ENCODE results near the gene CLN3. TPM values are rescaled to one million over a fixed set of nuclear protein-coding genes. Genes with fewer than 3 reads are reported as not detected.

The CLN3 gene
- total and polyA plus RNA-seq, 2 of the 13 experiments (the other 11 are each of a cell fraction or from before 2014, with no cell fraction given) = 23.4 to 46.8 TPM

DNA sequence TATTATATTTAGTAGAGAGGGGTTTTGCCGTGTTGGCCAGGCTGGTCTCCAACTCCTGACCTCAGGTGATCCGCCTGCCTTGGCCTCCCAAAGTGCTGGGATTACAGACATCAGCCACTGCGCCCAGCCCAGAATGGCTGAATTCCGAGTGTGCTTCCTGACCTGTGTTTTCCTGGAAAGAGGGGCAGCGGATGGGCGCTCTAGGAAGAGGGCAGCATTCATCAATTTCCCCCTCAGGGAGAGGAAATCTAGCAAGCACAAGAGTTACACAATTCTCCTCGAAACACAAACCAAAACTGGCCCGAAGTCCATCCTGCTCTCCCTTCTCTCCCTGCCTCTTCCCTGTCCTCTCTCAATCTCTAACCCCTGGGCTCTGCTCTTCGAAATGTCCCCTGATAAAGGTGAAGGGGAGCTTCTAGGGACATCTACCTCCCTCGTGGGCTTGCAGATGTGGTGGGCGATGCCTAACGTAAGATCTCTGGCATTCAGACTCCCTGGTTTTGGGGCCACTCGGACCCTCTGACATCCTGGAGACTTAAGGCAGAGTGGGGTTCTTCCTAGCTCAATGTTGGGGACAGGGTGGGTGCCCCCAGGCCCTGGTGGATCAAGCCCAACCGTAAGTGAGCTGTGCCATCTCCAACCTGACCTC lies 13.7 kb upstream of the CLN3 start (continued):
- TF ChIP-seq, protein P1, sequence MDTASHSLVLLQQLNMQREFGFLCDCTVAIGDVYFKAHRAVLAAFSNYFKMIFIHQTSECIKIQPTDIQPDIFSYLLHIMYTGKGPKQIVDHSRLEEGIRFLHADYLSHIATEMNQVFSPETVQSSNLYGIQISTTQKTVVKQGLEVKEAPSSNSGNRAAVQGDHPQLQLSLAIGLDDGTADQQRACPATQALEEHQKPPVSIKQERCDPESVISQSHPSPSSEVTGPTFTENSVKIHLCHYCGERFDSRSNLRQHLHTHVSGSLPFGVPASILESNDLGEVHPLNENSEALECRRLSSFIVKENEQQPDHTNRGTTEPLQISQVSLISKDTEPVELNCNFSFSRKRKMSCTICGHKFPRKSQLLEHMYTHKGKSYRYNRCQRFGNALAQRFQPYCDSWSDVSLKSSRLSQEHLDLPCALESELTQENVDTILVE (CRISPR knock-in tag; IDR thresholded peaks at IDR 0.05) = peak; percentile 61; the same call in 1 of the 2 replicates
- TF ChIP-seq, protein P2, sequence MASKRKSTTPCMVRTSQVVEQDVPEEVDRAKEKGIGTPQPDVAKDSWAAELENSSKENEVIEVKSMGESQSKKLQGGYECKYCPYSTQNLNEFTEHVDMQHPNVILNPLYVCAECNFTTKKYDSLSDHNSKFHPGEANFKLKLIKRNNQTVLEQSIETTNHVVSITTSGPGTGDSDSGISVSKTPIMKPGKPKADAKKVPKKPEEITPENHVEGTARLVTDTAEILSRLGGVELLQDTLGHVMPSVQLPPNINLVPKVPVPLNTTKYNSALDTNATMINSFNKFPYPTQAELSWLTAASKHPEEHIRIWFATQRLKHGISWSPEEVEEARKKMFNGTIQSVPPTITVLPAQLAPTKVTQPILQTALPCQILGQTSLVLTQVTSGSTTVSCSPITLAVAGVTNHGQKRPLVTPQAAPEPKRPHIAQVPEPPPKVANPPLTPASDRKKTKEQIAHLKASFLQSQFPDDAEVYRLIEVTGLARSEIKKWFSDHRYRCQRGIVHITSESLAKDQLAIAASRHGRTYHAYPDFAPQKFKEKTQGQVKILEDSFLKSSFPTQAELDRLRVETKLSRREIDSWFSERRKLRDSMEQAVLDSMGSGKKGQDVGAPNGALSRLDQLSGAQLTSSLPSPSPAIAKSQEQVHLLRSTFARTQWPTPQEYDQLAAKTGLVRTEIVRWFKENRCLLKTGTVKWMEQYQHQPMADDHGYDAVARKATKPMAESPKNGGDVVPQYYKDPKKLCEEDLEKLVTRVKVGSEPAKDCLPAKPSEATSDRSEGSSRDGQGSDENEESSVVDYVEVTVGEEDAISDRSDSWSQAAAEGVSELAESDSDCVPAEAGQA (IDR thresholded peaks at IDR 0.05; ENCODE audit: low read depth) = no peak
- TF ChIP-seq, protein P2 (CRISPR knock-in tag; IDR thresholded peaks at IDR 0.05; ENCODE audit: borderline replicate concordance) = 0 out of 2 replicates have a peak, but pooled peaks have one; percentile 27
- TF ChIP-seq, protein P3, sequence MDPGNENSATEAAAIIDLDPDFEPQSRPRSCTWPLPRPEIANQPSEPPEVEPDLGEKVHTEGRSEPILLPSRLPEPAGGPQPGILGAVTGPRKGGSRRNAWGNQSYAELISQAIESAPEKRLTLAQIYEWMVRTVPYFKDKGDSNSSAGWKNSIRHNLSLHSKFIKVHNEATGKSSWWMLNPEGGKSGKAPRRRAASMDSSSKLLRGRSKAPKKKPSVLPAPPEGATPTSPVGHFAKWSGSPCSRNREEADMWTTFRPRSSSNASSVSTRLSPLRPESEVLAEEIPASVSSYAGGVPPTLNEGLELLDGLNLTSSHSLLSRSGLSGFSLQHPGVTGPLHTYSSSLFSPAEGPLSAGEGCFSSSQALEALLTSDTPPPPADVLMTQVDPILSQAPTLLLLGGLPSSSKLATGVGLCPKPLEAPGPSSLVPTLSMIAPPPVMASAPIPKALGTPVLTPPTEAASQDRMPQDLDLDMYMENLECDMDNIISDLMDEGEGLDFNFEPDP (CRISPR knock-in tag; conservative IDR thresholded peaks at IDR 0.05) = no peak
- TF ChIP-seq MAZ (IDR thresholded peaks at IDR 0.05; ENCODE audit: borderline replicate concordance, low read depth, low read length) (no peak), MAZ (CRISPR knock-in tag; IDR thresholded peaks at IDR 0.05; ENCODE audit: low read depth) (no peak), TOPORS (CRISPR knock-in tag; IDR thresholded peaks at IDR 0.05) (no peak), TCF7 (IDR thresholded peaks at IDR 0.05; ENCODE audit: low read depth) (no peak), ZNF562 (CRISPR knock-in tag; IDR thresholded peaks at IDR 0.05; ENCODE audit: borderline replicate concordance) (no peak), RFX1 (IDR thresholded peaks at IDR 0.05) (no peak), ZNF136 (CRISPR knock-in tag; IDR thresholded peaks at IDR 0.05; ENCODE audit: low read depth) (no peak), ZNF331 (CRISPR knock-in tag; IDR thresholded peaks at IDR 0.05) (peak; percentile 66; the same call in 1 of the 2 replicates), RFX5 (IDR thresholded peaks at IDR 0.05; ENCODE audit: low read depth, low read length) (no peak), NFE2 (CRISPR knock-in tag; IDR thresholded peaks at IDR 0.05) (no peak), ZNF644 (CRISPR knock-in tag; IDR thresholded peaks at IDR 0.05; ENCODE audit: low read depth) (no peak), ZNF839 (CRISPR knock-in tag; IDR thresholded peaks at IDR 0.05; ENCODE audit: borderline replicate concordance) (no peak), RBFOX2 (IDR thresholded peaks at IDR 0.05; ENCODE audit: low read depth, low read length) (no peak), ETV5 (CRISPR knock-in tag; IDR thresholded peaks at IDR 0.05; ENCODE audit: borderline replicate concordance) (peak; percentile 89), ZNF3 (CRISPR knock-in tag; IDR thresholded peaks at IDR 0.05) (no peak), HOXA3 (CRISPR knock-in tag; IDR thresholded peaks at IDR 0.05) (peak; percentile 80), WIZ (CRISPR knock-in tag; IDR thresholded peaks at IDR 0.05) (peak; percentile 49; the same call in 1 of the 2 replicates), RFXAP (CRISPR knock-in tag; IDR thresholded peaks at IDR 0.05; ENCODE audit: borderline replicate concordance) (peak; percentile 92)
- TF ChIP-seq, protein P4, sequence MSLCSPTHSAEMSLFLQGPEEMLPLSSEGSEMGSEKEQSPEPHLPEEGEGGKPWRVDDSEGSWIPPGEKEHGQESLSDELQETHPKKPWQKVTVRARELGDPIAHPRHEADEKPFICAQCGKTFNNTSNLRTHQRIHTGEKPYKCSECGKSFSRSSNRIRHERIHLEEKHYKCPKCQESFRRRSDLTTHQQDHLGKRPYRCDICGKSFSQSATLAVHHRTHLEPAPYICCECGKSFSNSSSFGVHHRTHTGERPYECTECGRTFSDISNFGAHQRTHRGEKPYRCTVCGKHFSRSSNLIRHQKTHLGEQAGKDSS (CRISPR knock-in tag; IDR thresholded peaks at IDR 0.05; ENCODE audit: borderline replicate concordance, low read depth) = no peak; the same call in 1 of the 2 replicates

Measured in HepG2 (cell line).